K562 (cell line): ENCODE results near the gene RARRES2. TPM values are rescaled to one million over a fixed set of nuclear protein-coding genes. Genes with fewer than 3 reads are reported as not detected.

ENCODE experiments used
- ATAC-seq: fragments of 200-7000 bp; cut with Tn5 transposase; 3 replicates; pipeline ENCODE4 v1.9.1; 2020; ENCODE audit warnings: moderate library complexity
- BruUV-seq: library from RNA; stranded (reverse); fragments of 400-500 nt; replicated peaks from 2 replicates; lab custom pipeline; 2021; lab: Mats Ljungman, UMichigan
- CTCF ChIA-PET: fragments of 300-600 bp; formaldehyde crosslinking; extraction: SDS; loops from one replicate; lab custom pipeline; 2021; ENCODE audit warnings: low intra/inter-chr PET ratio; lab: Yijun Ruan, JAX
- POLR2A ChIA-PET: fragments of 300-600, 350-650 bp; sonication (Branson Sonifier 250); formaldehyde crosslinking; extraction: SDS; loops from one replicate; lab custom pipeline; 2021; ENCODE audit warnings: antibody characterized with exemption, inconsistent platforms; lab: Yijun Ruan, JAX
- DNase-seq, 4 experiments: peaks; one replicate each; pipeline versions ENCODE4 v3.0.0 to v3.0.0-alpha.2; 2011 to 2018; ENCODE audit warnings: low spot score in 3 of 4, mixed read lengths in 3 of 4; ENCODE audit errors: extremely low read depth in 1 of 4
- FAIRE-seq: peaks from 2 replicates; lab custom pipeline; 2011; peaks lifted over from hg19 to GRCh38; lab: Jason Lieb, UNC
- H2AFZ ChIP-seq: 2 replicates; pipeline ENCODE4 v1.6.0; 2011; ENCODE audit warnings: low read depth, low read length, control low read depth, inconsistent platforms
- H3K27ac ChIP-seq: fragments of 200-600 bp; 3 replicates; pipeline ENCODE4 v1.8.0; 2011; ENCODE audit warnings: low read depth, mild to moderate bottlenecking, control low read depth, inconsistent platforms, low read length, moderate library complexity, mixed read lengths; ENCODE audit errors: extremely low read depth
- H3K27me3 ChIP-seq, 2 experiments: fragments of 300-600 bp in 1 of 2; 2 replicates in 1 of 2; 3 replicates in 1 of 2; pipeline versions ENCODE4 v1.6.0 to v1.8.0; 2011; ENCODE audit warnings: inconsistent platforms in 2 of 2, low read length in 2 of 2, mild to moderate bottlenecking in 1 of 2, mixed read lengths in 1 of 2, moderate library complexity in 1 of 2; ENCODE audit not compliant: control insufficient read depth in 2 of 2, insufficient read depth in 2 of 2
- H3K36me3 ChIP-seq: fragments of 300-600 bp; 3 replicates; pipeline ENCODE4 v1.8.0; 2011; ENCODE audit warnings: mild to moderate bottlenecking, low read length, inconsistent platforms; ENCODE audit not compliant: control insufficient read depth, insufficient read depth
- H3K4me1 ChIP-seq, 2 experiments: fragments of 200-600 bp in 1 of 2; replicated peaks in 1 of 2; 2 replicates in 1 of 2; 3 replicates in 1 of 2; pipeline versions ENCODE4 v1.5.1 to v1.8.0; 2011; ENCODE audit warnings: inconsistent platforms in 2 of 2, low read length in 2 of 2, mild to moderate bottlenecking in 1 of 2, mixed read lengths in 1 of 2, moderate library complexity in 1 of 2; ENCODE audit not compliant: control insufficient read depth in 2 of 2, insufficient read depth in 2 of 2
- H3K4me2 ChIP-seq: 2 replicates; pipeline ENCODE4 v1.6.1; 2011; ENCODE audit warnings: low read length, control low read depth, inconsistent platforms, mixed read lengths; ENCODE audit not compliant: insufficient read depth
- H3K4me3 ChIP-seq: fragments of 200-600 bp; sonication (generic), shearing (Covaris generic); 2 replicates; pipeline ENCODE4 v1.5.1; 2016; ENCODE audit warnings: control low read depth, inconsistent platforms
- H3K79me2 ChIP-seq: fragments of 200-600 bp; 3 replicates; pipeline ENCODE4 v1.8.0; 2011; ENCODE audit warnings: low read length, inconsistent platforms; ENCODE audit not compliant: control insufficient read depth, insufficient read depth
- H3K9ac ChIP-seq, 2 experiments: 2 replicates each; pipeline versions ENCODE4 v1.6.0 to v1.6.1; 2011; ENCODE audit warnings: low read depth in 2 of 2, low read length in 2 of 2, control low read depth in 1 of 2, inconsistent platforms in 1 of 2, mild to moderate bottlenecking in 1 of 2, mixed read lengths in 1 of 2; ENCODE audit not compliant: insufficient read depth in 1 of 2
- H3K9me1 ChIP-seq: one replicate; pipeline ENCODE4 v1.6.0; 2011; ENCODE audit warnings: inconsistent platforms, mild to moderate bottlenecking, low read length, moderate library complexity; ENCODE audit not compliant: control insufficient read depth, insufficient read depth
- H3K9me3 ChIP-seq: replicated peaks from 2 replicates; pipeline ENCODE4 v1.5.1; 2011; ENCODE audit warnings: low read depth, low read length, inconsistent platforms; ENCODE audit not compliant: control insufficient read depth, insufficient read depth
- H4K20me1 ChIP-seq: replicated peaks from 2 replicates; pipeline ENCODE4 v1.6.1; 2011; ENCODE audit warnings: low read length, inconsistent platforms, mixed read lengths; ENCODE audit not compliant: control insufficient read depth, insufficient read depth
- DPF2 ChIP-seq: fragments of 450-650 bp; IDR thresholded peaks from 2 replicates; pipeline ENCODE4 v1.6.1; 2016
- EGR1 ChIP-seq: fragments of 450-650 bp; conservative IDR thresholded peaks from 2 replicates; pipeline ENCODE4 v1.6.1; 2017; ENCODE audit warnings: mild to moderate bottlenecking
- FOXA1 ChIP-seq: fragments of 450-650 bp; IDR thresholded peaks from 2 replicates; pipeline ENCODE4 v1.6.1; 2016; ENCODE audit warnings: mild to moderate bottlenecking, borderline replicate concordance
- HLTF ChIP-seq: fragments of 450-650 bp; IDR thresholded peaks from 2 replicates; pipeline ENCODE4 v1.6.1; 2016
- MTA2 ChIP-seq: fragments of 450-650 bp; IDR thresholded peaks from 2 replicates; pipeline ENCODE4 v1.6.1; 2016; ENCODE audit warnings: low read depth
- NR2C1 ChIP-seq, 2 experiments: fragments of 450-650 bp; IDR thresholded peaks; 2 replicates each; pipeline ENCODE4 v1.6.1; 2017; ENCODE audit warnings: mild to moderate bottlenecking in 2 of 2, antibody characterized with exemption in 1 of 2, inconsistent platforms in 1 of 2, missing compliant biosample characterization in 1 of 2, missing genetic modification characterization in 1 of 2
- PATZ1 ChIP-seq: fragments of 250-450 bp; sonication (Bioruptor Pico); IDR thresholded peaks from 2 replicates; pipeline ENCODE4 v1.5.0; 2020; ENCODE audit warnings: mild to moderate bottlenecking, borderline replicate concordance
- PML ChIP-seq: IDR thresholded peaks from 2 replicates; pipeline ENCODE4 v1.6.1; 2012; ENCODE audit warnings: low read length, inconsistent platforms
- RBM39 ChIP-seq: fragments of 200-400 bp; formaldehyde crosslinking; optimal IDR thresholded peaks from 2 replicates; pipeline ENCODE3; 2018; ENCODE audit warnings: low read depth, low read length
- SMAD4 ChIP-seq: fragments of 250-450 bp; sonication (Bioruptor Pico); conservative IDR thresholded peaks from 2 replicates; pipeline ENCODE4 v1.8.0; 2021; ENCODE audit warnings: inconsistent platforms, mild to moderate bottlenecking, moderate library complexity
- SMARCB1 ChIP-seq: IDR thresholded peaks from 2 replicates; pipeline ENCODE4 v1.6.1; 2011; ENCODE audit warnings: improper control_type of control experiment, low read depth; ENCODE audit not compliant: insufficient read length
- TAF1 ChIP-seq: IDR thresholded peaks from 2 replicates; pipeline ENCODE4 v1.6.1; 2011; ENCODE audit warnings: mild to moderate bottlenecking, low read length, moderate library complexity; ENCODE audit not compliant: insufficient read depth, control insufficient read depth, severe bottlenecking; ENCODE audit errors: extremely low read depth
- TFAM ChIP-seq: fragments of 250-450 bp; sonication (Bioruptor Pico); conservative IDR thresholded peaks from 2 replicates; pipeline ENCODE4 v1.5.0; 2021; ENCODE audit warnings: mild to moderate bottlenecking, moderate library complexity
- ZBTB26 ChIP-seq: fragments of 450-650 bp; formaldehyde crosslinking; IDR thresholded peaks from 2 replicates; pipeline ENCODE4 v1.4.0; 2022; ENCODE audit warnings: missing genetic modification characterization
- ZBTB7A ChIP-seq: IDR thresholded peaks from 2 replicates; pipeline ENCODE4 v1.6.1; 2011; ENCODE audit warnings: low read depth, mild to moderate bottlenecking, low read length, moderate library complexity, borderline replicate concordance; ENCODE audit not compliant: control insufficient read depth
- ZNF668 ChIP-seq: fragments of 250-450 bp; sonication (Bioruptor Pico); IDR thresholded peaks from 2 replicates; pipeline ENCODE4 v1.8.0; 2022; ENCODE audit warnings: mild to moderate bottlenecking, inconsistent platforms
- ZSCAN29 ChIP-seq: fragments of 450-650 bp; IDR thresholded peaks from 2 replicates; pipeline ENCODE4 v1.6.1; 2017
- WGBS: fragments of 100-300 bp; shearing (Covaris generic); methylation state at CpG from one replicate; pipeline ENCODE4 v1.1.6; 2016; ENCODE audit warnings: low coverage, mixed read lengths; ENCODE audit not compliant: insufficient coverage; ENCODE audit errors: missing lambda C conversion rate; 5-methylcytosine and 5-hydroxymethylcytosine counted together
- in situ Hi-C: fragments of 300-500 bp; cut with MboI; formaldehyde crosslinking; loops from 4 replicates; pipeline ENCODE4 v1.15.0; 2018; ENCODE audit warnings: inconsistent platforms, mixed read lengths
- intact Hi-C: fragments of 100-400 bp; cut with micrococcal nuclease; formaldehyde crosslinking; loops from 2 replicates; pipeline ENCODE4 v1.14.2; 2022
- polyA plus RNA-seq, 8 experiments: library from polyadenylated mRNA; depleted of rRNA in 4 of 8; stranded (reverse) in 5 of 8; unstranded in 3 of 8; fragments of >200 nt; fragmentation: Nextera tagmentation in 2 of 8; fragmentation: Illumina TruSeq in 1 of 8; extraction: Ambion mirVana in 2 of 8; extraction: Trizol in 1 of 8; gene quantifications; 2 replicates each; pipeline versions ENCODE4 v1.2.1 to v1.2.3, GENCODE V29; 2011 to 2014; ENCODE audit warnings: inconsistent platforms in 1 of 8, missing spikeins in 1 of 8
- total RNA-seq, 7 experiments: library from RNA; depleted of rRNA in 6 of 7; stranded (reverse); fragments of >200 nt in 6 of 7; fragmentation: Illumina TruSeq in 2 of 7; extraction: Trizol in 2 of 7; gene quantifications; 2 replicates each; pipeline versions ENCODE4 v1.2.1 to v1.2.3, GENCODE V29; 2011 to 2021; ENCODE audit warnings: low replicate concordance in 1 of 7

Gene RARRES2
- total and polyA plus RNA-seq, 9 of the 15 experiments (the other 6 are each of a cell fraction or from before 2014, with no cell fraction given), result 0.11 to 1.7 (median 0.23) TPM; not detected in 6

- TF ChIP-seq EGR1, result peak; percentile 87
- TF ChIP-seq NR2C1 (IDR thresholded peaks at IDR 0.05), result peak; percentile 85
- TF ChIP-seq NR2C1 (tag; IDR thresholded peaks at IDR 0.05), result peak; percentile 84
- TF ChIP-seq TAF1, result peak; percentile 23
- peak; percentile 14; the same call in 1 of the 2 replicates for TF ChIP-seq HLTF
- TF ChIP-seq SMARCB1, result peak; percentile 85
- TF ChIP-seq ZSCAN29, result no peak
- TF ChIP-seq DPF2, result 0 out of 2 replicates have a peak, but pooled peaks have one; percentile 23
- TF ChIP-seq MTA2, result 0 out of 2 replicates have a peak, but pooled peaks have one; percentile 34
- 0 out of 2 replicates have a peak, but pooled peaks have one; percentile 16 for TF ChIP-seq ZBTB7A
These were observed 17.0 kb downstream of the RARRES2 start (continued) for GRCh38 chr7:150324373-150324961.

- intact Hi-C loops (loop anchor here (1.0 to 5.0 kb wide), 4 partner anchors 32 to 633 kb away; partner anchors contain the start of gene REPIN1), in situ Hi-C loops (loop anchor here (5.0 kb wide), 1 partner anchor 37 kb away; no protein-coding TSS in a partner anchor)
- Histone ChIP-seq H3K9ac (peak overlapping the region; percentile 96), H2AFZ (peak overlapping the region; percentile 79), H3K4me3 (peak overlapping the region; percentile 68), H3K79me2 (peaks cover 91% of the 10 kb centered on the region), H3K27me3 (no peaks in the 10 kb centered on the region), H3K27ac (peak overlapping the region; percentile 99), H3K4me1 (peaks cover 44 to 46% of the 10 kb centered on the region in 2 experiments), H4K20me1 (no peaks in the 10 kb centered on the region), H3K36me3 (peaks cover 58% of the 10 kb centered on the region), H3K9me3 (no peaks in the 10 kb centered on the region), H3K9me1 (no peaks in the 10 kb centered on the region), H3K4me2 (peak overlapping the region; percentile 100)
- ATAC-seq, result peak; percentile 21
- TSS peak; percentile 46 for BruUV-seq
- peak in 3 of 4 experiments; percentile 37 to 51 (median 45) for DNase-seq
- 5% methylated on average over 16 of the region's 16 CpGs for WGBS
- ChIA-PET CTCF (interaction anchor here (1.4 kb wide), 1 partner anchor 37 kb away, joined by 3 read pairs; no protein-coding TSS in a partner anchor), POLR2A (interaction anchor here (0.6 to 5.9 kb wide), 7 partner anchors 8 to 757 kb away, joined by 3 to 35 read pairs (median 3); partner anchors contain the start of genes FASTK and REPIN1)
- FAIRE-seq, result peak; percentile 60
- TF ChIP-seq FOXA1 (0 out of 2 replicates have a peak, but pooled peaks have one; percentile 47), PML (no peak), ZBTB26 (CRISPR knock-in tag) (0 out of 2 replicates have a peak, but pooled peaks have one; percentile 6), RBM39 (peak; percentile 78), ZNF668 (CRISPR knock-in tag) (no peak), PATZ1 (no peak), SMAD4 (CRISPR knock-in tag) (0 out of 2 replicates have a peak, but pooled peaks have one; percentile 8), TFAM (CRISPR knock-in tag) (no peak)
These were observed 17.6 kb downstream of the RARRES2 start for GRCh38 chr7:150323682-150324372.
